NCI-H187 treated with DMSO at 0.1 percent for 48 hours (cell line): ENCODE measurements around the gene VMAC.
A peak's percentile ranks its signal among the peaks of the same experiment; 100 is the strongest.
"Not testable (repeated sequence)": the region's sequence is repeated elsewhere in the genome, so short reads cannot be mapped to it uniquely, and the experiment has no call there.

Experiments used
- DNase-seq: peaks from one replicate; lab custom pipeline; 2025; lab: John Stamatoyannopoulos, UW

VMAC gene

GRCh38 chr19:5904352-5905113, at the start of gene VMAC:
TSS of gene VMAC (plus strand) at chr19:5904872. CDS start at chr19:5904891, 19 bp downstream.
- DNase-seq: peak; percentile 89

GRCh38 chr19:5855151-5855550, 49.5 kb upstream of the VMAC start:
- not testable (repeated sequence) for DNase-seq

GRCh38 chr19:5857203-5858081, 47.2 kb upstream of the VMAC start:
- no peak for DNase-seq

- DNase-seq: no peak
Measured at GRCh38 chr19:5863030-5863665, 41.5 kb upstream of the VMAC start.

GRCh38 chr19:5864013-5864720, 40.5 kb upstream of the VMAC start:
- DNase-seq: no peak

- DNase-seq: no peak
Measured at GRCh38 chr19:5864725-5865486, 39.8 kb upstream of the VMAC start.

GRCh38 chr19:5865772-5866171, 38.9 kb upstream of the VMAC start:
- no peak for DNase-seq

GRCh38 chr19:5867201-5868136, 37.2 kb upstream of the VMAC start:
- no peak for DNase-seq

- no peak for DNase-seq
Measured at GRCh38 chr19:5870986-5871394, 33.7 kb upstream of the VMAC start.

GRCh38 chr19:5873617-5874199, 31.0 kb upstream of the VMAC start:
- DNase-seq: no peak

- DNase-seq: not testable (repeated sequence)
Measured at GRCh38 chr19:5874496-5874895, 30.2 kb upstream of the VMAC start.

- DNase-seq: no peak
Measured at GRCh38 chr19:5877427-5877826, 27.2 kb upstream of the VMAC start.

- DNase-seq: no peak
Measured at GRCh38 chr19:5877882-5878281, 26.8 kb upstream of the VMAC start.

- DNase-seq: no peak
Measured at GRCh38 chr19:5880196-5880595, 24.5 kb upstream of the VMAC start.

GRCh38 chr19:5880604-5881078, 24.0 kb upstream of the VMAC start:
- DNase-seq: no peak

- DNase-seq: no peak
Measured at GRCh38 chr19:5881543-5882299, 23.0 kb upstream of the VMAC start.

GRCh38 chr19:5882421-5882968, 22.2 kb upstream of the VMAC start:
- DNase-seq: no peak

- DNase-seq: not testable (repeated sequence)
Measured at GRCh38 chr19:5883157-5883873, 21.4 kb upstream of the VMAC start.
